Stimulated activated CD8-positive, alpha-beta memory T cell treated with anti-CD3 and anti-CD28 coated beads, Interleukin-7, amount 100 ng/mL, for 24 hours (primary cell): ENCODE measurements around the gene NTM.

Experiments used
- DNase-seq: peaks from one replicate; pipeline ENCODE4 v3.0.0-alpha.2; 2020; ENCODE audit warnings: low read depth

The NTM gene

DNA sequence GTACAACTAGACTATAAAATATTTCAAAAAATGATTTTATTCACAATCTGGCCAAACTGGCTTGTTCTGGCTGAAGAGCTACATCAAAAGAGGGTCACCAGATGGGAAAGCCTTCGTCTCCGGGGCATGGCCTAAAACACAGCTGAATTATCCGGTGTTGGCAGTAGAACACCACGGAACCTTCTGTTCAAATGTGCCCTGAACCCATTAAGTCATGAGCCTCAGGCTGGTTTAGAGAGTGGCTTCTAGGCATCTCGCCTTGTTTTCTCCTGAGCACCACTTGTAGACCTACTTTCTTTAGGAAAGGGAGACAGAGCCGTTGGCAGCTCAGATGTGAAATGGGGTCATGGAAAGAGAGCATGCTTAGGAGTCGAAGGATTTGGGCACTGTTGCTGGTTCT is 890.2 kb downstream of the NTM start:
- no peak for DNase-seq

GRCh38 chr11:132263241-132263640 is 892.8 kb downstream of the NTM start:
- DNase-seq = no peak

DNA sequence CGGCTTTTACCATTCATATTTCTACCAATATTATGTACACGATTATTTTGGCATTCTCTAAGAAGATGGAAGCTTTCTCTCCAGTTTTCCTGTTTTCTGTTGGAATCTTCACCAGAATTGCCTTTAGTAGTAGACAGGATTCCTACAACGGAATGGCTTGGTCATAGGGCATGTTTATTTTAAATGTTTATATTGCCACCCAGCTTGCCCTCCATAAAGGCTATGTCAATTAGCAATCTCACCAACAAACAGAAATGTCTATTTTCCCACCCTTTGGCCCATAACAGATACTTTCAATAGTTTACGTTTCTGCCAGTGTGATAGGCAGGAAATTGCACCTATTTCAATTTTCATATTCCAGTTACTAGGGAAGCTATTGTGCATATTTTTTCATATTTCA is 893.5 kb downstream of the NTM start:
- DNase-seq = no peak

DNA sequence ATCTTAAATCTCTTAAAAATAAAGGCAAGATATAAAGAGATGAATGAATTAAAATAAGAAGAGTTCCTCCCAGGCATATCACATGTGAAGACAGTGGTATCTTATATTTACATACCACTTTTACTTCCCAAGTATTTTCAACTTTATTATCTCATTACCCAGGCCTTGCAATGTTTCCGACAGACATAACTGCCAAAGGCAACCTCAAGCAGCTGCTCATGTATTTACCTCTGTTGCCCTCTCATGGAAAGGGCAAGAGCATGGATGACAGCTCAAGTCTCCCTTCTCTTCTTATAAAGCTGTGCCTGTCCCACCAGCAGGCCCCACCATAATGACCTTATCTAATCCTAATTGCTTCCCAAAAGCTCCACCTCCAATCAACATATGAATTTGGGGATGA is 894.2 kb downstream of the NTM start:
- DNase-seq = no peak

GRCh38 chr11:132278801-132279574 is 908.6 kb downstream of the NTM start:
- DNase-seq = no peak

GRCh38 chr11:132284048-132284447 is 913.6 kb downstream of the NTM start:
- DNase-seq = no peak

DNA sequence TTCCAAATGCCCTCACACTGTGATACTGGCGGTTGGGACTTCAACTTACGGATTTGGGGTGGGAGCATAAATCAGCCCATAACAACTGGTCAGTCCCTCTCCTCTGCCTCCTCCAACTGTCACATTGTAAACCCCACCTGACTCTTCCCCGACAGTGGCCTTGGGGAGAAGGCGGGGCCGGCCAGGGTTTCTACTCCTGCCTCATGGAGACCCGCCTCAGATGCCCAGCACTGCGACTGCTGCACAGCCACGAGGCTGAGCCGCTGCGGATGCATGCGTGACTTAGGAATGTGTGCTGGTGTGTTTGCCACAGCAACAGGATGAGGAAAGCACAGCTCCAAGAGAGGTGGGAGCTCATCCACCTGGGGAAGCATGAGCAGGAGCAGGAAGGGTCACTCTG is 914.2 kb downstream of the NTM start:
- no peak for DNase-seq

- no peak for DNase-seq
Observed at GRCh38 chr11:132285631-132286030, 915.2 kb downstream of the NTM start.

GRCh38 chr11:132286106-132286505 is 915.7 kb downstream of the NTM start:
- no peak for DNase-seq

GRCh38 chr11:132288036-132288435 is 917.6 kb downstream of the NTM start:
- no peak for DNase-seq

GRCh38 chr11:132289590-132290256 is 919.3 kb downstream of the NTM start:
- no peak for DNase-seq

GRCh38 chr11:132293586-132293985 is 923.2 kb downstream of the NTM start:
- no peak for DNase-seq

DNA sequence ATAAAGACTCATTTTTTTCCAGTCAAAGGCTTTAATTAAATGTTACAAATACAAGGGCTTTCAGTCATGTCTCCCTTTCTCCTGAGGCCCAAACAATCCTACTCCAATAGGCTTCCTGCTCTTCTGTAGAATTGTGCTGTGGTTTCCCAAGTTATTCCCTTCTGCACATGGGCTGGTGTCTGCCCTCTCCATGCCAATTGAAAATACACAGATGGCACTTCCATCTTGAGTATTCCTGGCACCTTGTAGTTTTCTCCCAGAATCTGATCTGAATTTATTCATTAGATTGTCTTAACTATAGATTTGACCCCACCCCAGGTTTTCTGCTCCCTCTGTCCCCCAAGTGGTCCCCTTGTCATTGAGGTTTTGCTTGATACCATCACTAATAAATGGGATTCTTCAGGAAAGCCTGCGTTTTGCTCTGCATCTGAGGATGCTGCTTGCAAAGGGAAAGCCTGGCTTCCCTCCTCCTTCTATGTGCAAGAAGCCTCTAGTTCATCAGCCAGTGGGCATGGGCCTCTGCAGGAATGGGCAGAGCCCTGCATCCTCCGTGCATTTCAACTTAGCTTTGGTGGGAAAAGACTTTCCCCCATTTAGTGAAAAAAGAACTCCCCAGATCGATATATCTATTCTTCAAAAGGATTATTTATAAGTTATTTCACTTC is 926.7 kb downstream of the NTM start:
- DNase-seq = no peak

GRCh38 chr11:132298357-132298756 is 927.9 kb downstream of the NTM start:
- no peak for DNase-seq

GRCh38 chr11:132300283-132300682 is 929.9 kb downstream of the NTM start:
- DNase-seq = no peak

- DNase-seq = no peak
Observed at GRCh38 chr11:132301465-132301864, 931.0 kb downstream of the NTM start.

DNA sequence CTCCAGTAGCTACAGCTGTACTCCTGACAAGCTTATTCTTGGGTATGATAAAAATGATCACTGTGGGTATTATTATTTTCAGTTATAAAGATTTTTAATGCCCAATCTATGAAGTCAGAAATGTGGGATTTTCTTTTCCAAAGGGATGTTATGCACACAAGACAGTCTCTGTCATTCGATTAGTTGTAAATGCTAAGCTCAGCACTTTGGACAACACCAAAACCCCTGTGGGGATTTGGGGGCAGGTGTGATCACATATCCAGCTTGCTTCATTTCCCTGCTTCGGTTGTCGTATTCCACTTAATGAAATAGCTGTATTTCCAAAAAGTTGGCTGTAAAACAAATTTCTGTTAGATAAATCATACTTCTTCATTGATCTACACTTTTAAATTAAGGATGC is 931.5 kb downstream of the NTM start:
- no peak for DNase-seq

DNA sequence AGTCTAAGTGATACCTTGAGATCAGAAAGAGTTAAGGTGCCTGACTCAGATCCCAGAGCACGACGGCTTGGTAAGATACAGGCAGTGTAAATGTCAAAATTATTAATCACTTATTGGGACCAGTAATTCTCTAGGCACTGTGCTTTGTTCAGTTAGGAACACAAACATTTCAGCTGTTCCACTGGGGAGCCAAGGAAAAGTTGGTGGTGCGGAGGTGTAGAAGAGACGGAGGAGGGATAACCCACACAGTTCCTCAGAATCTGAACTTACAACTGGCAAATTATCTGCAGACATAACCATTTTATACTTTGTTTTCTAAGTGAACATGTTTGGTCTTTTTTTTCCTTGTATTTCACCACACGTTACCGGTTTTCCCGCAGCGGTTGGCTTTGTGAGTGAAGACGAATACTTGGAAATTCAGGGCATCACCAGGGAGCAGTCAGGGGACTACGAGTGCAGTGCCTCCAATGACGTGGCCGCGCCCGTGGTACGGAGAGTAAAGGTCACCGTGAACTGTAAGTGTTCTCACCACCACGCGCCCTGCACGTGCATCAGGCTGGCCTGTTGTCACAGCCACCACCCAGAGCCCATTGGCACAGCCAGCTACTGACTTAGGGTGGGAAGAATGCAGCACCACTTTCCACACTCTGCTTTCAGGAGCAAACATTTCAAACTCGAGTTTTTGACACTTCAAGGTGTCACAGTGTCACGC is 937.0 kb downstream of the NTM start:
- DNase-seq = no peak

DNA sequence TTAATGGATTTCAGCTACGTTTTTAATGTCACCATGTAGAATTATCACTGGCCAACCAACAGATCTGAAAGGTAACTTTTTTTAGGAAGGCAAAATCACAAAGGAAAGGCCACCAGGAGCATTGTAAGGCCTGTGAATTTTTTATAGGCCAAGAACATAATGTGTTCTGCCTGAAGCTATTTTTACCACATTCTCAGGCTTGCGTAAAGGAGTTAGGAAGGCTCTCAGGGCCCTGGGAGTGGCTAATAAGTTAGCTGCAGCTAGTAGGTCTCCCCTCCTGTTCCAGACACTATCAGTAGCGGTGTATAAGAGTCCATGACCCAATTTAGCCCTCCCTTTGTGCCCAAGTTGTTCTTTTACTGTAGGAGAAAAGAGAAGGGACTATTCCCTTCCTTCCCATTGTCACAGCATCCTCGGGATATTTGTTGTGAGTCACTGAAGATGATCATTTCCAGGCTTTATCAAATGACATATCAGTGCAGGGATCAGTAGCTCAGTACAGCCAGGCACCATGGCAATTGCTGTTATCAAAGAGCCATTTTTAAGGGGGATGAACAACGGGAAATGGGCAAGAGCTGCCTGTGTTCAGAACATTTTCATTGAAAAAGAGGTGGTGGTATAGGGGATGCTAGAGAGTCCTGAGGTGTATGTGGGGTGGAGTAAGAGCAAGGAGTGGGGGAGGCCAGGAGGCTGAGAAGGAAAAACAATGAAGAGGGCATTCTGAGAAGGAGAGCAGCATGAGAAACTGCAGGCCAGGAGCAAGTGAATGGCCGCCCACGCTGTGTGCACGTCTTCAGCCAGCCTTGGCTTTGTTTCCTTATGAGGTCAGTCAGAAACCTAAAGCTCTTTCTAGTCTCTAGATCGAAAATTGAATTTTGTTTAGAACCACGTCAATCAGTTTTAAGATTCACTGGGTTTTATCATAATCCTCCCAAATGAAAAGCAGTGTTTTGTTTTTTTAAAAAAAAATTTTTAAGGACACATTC is 940.3 kb downstream of the NTM start:
- no peak for DNase-seq

DNA sequence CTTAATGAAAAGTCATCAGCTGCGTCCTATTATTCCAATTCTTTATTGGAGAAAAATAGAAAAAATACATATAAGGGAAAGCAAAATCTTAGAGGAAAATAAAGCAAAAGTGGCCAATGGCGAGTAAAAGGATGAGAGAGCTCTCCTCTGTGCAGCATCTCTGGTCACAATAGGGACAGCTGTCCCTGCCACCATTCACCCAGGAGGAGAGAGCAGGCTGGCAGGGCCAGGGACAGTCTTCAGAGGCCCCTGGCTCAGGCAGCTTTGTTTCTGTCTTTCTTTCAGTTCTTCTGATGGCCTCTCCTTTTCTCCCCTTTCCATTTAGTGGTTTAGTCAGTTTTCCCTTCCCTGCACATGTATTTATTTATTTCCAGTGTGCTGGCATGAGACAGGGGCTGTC is 941.3 kb downstream of the NTM start:
- DNase-seq = no peak

DNA sequence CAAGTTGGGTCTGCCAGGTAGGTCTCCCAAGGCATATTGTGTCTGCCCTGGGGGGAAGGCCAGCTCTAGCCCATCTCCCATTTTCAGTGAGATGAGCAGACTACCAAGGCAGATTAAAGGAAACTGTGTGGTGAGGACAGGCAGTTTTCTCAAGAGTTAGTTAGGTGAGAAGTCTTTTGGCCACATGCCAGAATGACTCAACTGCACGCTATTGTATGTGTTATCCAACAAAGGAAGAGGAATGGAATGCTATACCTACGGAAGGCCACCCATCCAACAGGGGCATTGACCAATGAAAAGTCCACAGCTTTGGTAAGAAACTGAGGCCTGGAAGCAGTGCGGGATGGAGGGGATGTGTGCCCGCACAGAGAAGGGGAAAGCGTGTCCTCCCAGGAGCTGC is 941.7 kb downstream of the NTM start:
- no peak for DNase-seq
